ENCODE results near the gene SOD3. TPM values are rescaled to one million over a fixed set of nuclear protein-coding genes. Genes with fewer than 3 reads are reported as not detected.

Gene SOD3
- total and polyA plus RNA-seq, 7 donors, result 3.2 to 164 (median 45.3) TPM

GRCh38 chr4:24840826-24841543, 45.6 kb downstream of the SOD3 start:
- Histone ChIP-seq H3K4me1 (peaks cover 0 to 15% (median 8%) of the 10 kb centered on the region in 4 donors), H3K9me3 (no peaks in the 10 kb centered on the region), H3K36me3 (peaks cover 0 to 20% (median 0%) of the 10 kb centered on the region in 4 donors), H3K4me3 (no peak overlapping the region), H3K27me3 (no peaks in the 10 kb centered on the region), H3K27ac (peak overlapping the region in 1 of 4 donors; percentile 1)
- no peak for DNase-seq
- intact Hi-C loops (cut with DNase I), result no loop called here
- TF ChIP-seq, protein P1, sequence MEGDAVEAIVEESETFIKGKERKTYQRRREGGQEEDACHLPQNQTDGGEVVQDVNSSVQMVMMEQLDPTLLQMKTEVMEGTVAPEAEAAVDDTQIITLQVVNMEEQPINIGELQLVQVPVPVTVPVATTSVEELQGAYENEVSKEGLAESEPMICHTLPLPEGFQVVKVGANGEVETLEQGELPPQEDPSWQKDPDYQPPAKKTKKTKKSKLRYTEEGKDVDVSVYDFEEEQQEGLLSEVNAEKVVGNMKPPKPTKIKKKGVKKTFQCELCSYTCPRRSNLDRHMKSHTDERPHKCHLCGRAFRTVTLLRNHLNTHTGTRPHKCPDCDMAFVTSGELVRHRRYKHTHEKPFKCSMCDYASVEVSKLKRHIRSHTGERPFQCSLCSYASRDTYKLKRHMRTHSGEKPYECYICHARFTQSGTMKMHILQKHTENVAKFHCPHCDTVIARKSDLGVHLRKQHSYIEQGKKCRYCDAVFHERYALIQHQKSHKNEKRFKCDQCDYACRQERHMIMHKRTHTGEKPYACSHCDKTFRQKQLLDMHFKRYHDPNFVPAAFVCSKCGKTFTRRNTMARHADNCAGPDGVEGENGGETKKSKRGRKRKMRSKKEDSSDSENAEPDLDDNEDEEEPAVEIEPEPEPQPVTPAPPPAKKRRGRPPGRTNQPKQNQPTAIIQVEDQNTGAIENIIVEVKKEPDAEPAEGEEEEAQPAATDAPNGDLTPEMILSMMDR (IDR thresholded peaks at IDR 0.05), result no peak
- TF ChIP-seq EP300 (IDR thresholded peaks at IDR 0.05) (no peak), POLR2AphosphoS5 (IDR thresholded peaks at IDR 0.05) (no peak), POLR2A (IDR thresholded peaks at IDR 0.05) (no peak)
- WGBS, 2 donors, result 83 to 85% methylated on average over 3 of the region's 3 CpGs

DNA sequence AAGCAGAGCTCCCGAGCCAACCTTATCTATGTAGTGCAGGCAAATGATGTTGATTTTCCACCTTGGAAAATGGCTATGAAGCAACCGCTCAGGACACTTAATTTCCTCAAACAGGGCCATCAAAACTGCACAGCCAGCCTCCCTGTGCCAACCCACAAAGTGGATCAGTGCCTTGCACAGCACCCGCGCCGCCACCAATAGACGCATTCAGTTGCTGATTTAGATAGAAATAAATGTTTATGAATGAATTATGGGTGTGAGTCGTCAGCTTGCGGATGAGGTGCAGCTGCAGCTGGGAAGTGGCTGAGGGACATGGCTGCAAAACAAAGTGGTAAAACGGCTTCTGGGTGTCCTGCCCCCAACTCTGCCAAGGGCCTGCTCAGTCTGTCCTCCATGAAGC, 47.0 kb downstream of the SOD3 start:
- Histone ChIP-seq H3K36me3 (peaks cover 0 to 8% (median 0%) of the 10 kb centered on the region in 4 donors), H3K4me3 (no peak overlapping the region), H3K4me1 (peaks cover 0 to 15% (median 8%) of the 10 kb centered on the region in 4 donors), H3K9me3 (no peaks in the 10 kb centered on the region), H3K27ac (peak overlapping the region in 1 of 4 donors; percentile 15), H3K27me3 (no peaks in the 10 kb centered on the region)
- 20 to 65% methylated on average over 9 of the region's 9 CpGs for WGBS, 2 donors
- DNase-seq, result no peak
- intact Hi-C loops (cut with DNase I), result no loop called here
- TF ChIP-seq EP300 (IDR thresholded peaks at IDR 0.05) (no peak), POLR2A (IDR thresholded peaks at IDR 0.05) (no peak), POLR2AphosphoS5 (IDR thresholded peaks at IDR 0.05) (no peak)
- TF ChIP-seq, protein P1 (IDR thresholded peaks at IDR 0.05), result no peak

- no peak for DNase-seq
- TF ChIP-seq, protein P1 (IDR thresholded peaks at IDR 0.05), result no peak
- no peak for TF ChIP-seq POLR2A (IDR thresholded peaks at IDR 0.05)
- no peak for TF ChIP-seq POLR2AphosphoS5 (IDR thresholded peaks at IDR 0.05)
- no peak for TF ChIP-seq EP300 (IDR thresholded peaks at IDR 0.05)
- Histone ChIP-seq H3K27me3 (no peaks in the 10 kb centered on the region), H3K36me3 (peaks cover 0 to under 1% (median 0%) of the 10 kb centered on the region in 4 donors), H3K4me1 (peaks cover 0 to 15% (median 8%) of the 10 kb centered on the region in 4 donors), H3K4me3 (no peak overlapping the region), H3K9me3 (no peaks in the 10 kb centered on the region), H3K27ac (no peak overlapping the region)
- intact Hi-C loops (cut with DNase I), result no loop called here
- 75 to 87% methylated on average over 3 of the region's 3 CpGs for WGBS, 2 donors
These were observed 47.7 kb downstream of the SOD3 start for GRCh38 chr4:24843096-24843495.

DNA sequence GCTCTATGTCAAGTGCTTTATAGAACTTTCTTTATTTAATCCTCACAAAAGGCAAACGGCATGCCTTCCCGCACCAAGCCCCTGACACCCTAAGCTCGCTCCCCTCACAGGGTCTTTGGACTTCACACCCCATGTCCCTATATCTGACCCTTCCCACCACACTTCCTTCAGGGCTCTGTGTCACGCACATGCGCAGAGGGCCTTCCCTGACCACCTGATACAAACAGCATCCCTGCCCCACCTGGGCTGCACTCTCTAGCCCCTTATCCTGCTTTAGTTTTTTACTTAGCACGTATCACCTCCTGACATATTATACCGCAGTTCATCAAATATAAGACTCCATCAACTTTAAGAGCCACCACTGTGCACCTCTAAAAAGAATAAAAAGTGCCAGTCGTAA, 49.8 kb downstream of the SOD3 start:
- intact Hi-C loops (cut with DNase I), result no loop called here
- DNase-seq, result no peak
- no peaks in the 10 kb centered on the region for H3K36me3 ChIP-seq
- no peak overlapping the region for H3K27ac ChIP-seq
- peaks cover 0 to 24% (median 13%) of the 10 kb centered on the region in 4 donors for H3K4me1 ChIP-seq
- H3K4me3 ChIP-seq, result no peak overlapping the region
- no peaks in the 10 kb centered on the region for H3K27me3 ChIP-seq
- TF ChIP-seq, protein P1 (IDR thresholded peaks at IDR 0.05), result no peak
- TF ChIP-seq EP300 (IDR thresholded peaks at IDR 0.05) (no peak), POLR2A (IDR thresholded peaks at IDR 0.05) (no peak), POLR2AphosphoS5 (IDR thresholded peaks at IDR 0.05) (no peak)
- no peaks in the 10 kb centered on the region for H3K9me3 ChIP-seq
- WGBS, 2 donors, result 97 to 98% methylated on average over 8 of the region's 8 CpGs

Measured in sigmoid colon (tissue), 7 donors.